NCI-H226 (cell line): ENCODE measurements around the gene CACNB1.

Experiments used
- DNase-seq: peaks from one replicate; pipeline ENCODE4 v3.0.0-alpha.2; 2015

The CACNB1 gene

GRCh38 chr17:39225308-39225958 is 28.0 kb upstream of the CACNB1 start, which contains the start of gene STAC2:
Gene STAC2, minus strand, starts transcription at chr17:39225945. Its CDS starts 443 bp downstream, at chr17:39225502.
- DNase-seq = no peak

GRCh38 chr17:39224778-39225307 is 27.4 kb upstream of the CACNB1 start:
- no peak for DNase-seq

- DNase-seq = no peak
These were observed 26.7 kb upstream of the CACNB1 start for GRCh38 chr17:39223907-39224777.

- DNase-seq = peak; percentile 61
These were observed 25.7 kb upstream of the CACNB1 start for GRCh38 chr17:39222866-39223834.

GRCh38 chr17:39222151-39222550 is 24.7 kb upstream of the CACNB1 start:
- DNase-seq = no peak

- no peak for DNase-seq
These were observed 24.1 kb upstream of the CACNB1 start for GRCh38 chr17:39221572-39221971.

GRCh38 chr17:39219647-39220154 is 22.2 kb upstream of the CACNB1 start:
- DNase-seq = no peak

- no peak for DNase-seq
These were observed 21.4 kb upstream of the CACNB1 start for GRCh38 chr17:39218906-39219305.

- DNase-seq = no peak
These were observed 20.4 kb upstream of the CACNB1 start for GRCh38 chr17:39217734-39218369.

- DNase-seq = peak; percentile 47
These were observed 16.4 kb upstream of the CACNB1 start for GRCh38 chr17:39213852-39214251.

GRCh38 chr17:39212841-39213480 is 15.5 kb upstream of the CACNB1 start:
- DNase-seq = no peak

- DNase-seq = no peak
These were observed 14.8 kb upstream of the CACNB1 start for GRCh38 chr17:39212195-39212810.

- no peak for DNase-seq
These were observed 12.6 kb upstream of the CACNB1 start for GRCh38 chr17:39210093-39210434.

- no peak for DNase-seq
These were observed 12.0 kb upstream of the CACNB1 start for GRCh38 chr17:39209317-39210092.

- no peak for DNase-seq
These were observed 11.4 kb upstream of the CACNB1 start for GRCh38 chr17:39208893-39209292.

GRCh38 chr17:39208136-39208535 is 10.7 kb upstream of the CACNB1 start:
- DNase-seq = no peak

- no peak for DNase-seq
These were observed 7.7 kb upstream of the CACNB1 start for GRCh38 chr17:39205112-39205526.

- no peak for DNase-seq
These were observed 6.8 kb upstream of the CACNB1 start for GRCh38 chr17:39204245-39204644.

- no peak for DNase-seq
These were observed 3.6 kb upstream of the CACNB1 start for GRCh38 chr17:39200957-39201510.
